Stimulated activated CD8-positive, alpha-beta memory T cell treated with anti-CD3 and anti-CD28 coated beads, Interleukin-7, amount 100 ng/mL, for 24 hours (primary cell): Measurements from ENCODE around the gene LIFR.
"Not testable (repeated sequence)": the region's sequence is repeated elsewhere in the genome, so short reads cannot be mapped to it uniquely, and the experiment has no call there.

Experiments used
- DNase-seq: peaks from one replicate; pipeline ENCODE4 v3.0.0-alpha.2; 2020; ENCODE audit warnings: low read depth

Gene LIFR

DNA sequence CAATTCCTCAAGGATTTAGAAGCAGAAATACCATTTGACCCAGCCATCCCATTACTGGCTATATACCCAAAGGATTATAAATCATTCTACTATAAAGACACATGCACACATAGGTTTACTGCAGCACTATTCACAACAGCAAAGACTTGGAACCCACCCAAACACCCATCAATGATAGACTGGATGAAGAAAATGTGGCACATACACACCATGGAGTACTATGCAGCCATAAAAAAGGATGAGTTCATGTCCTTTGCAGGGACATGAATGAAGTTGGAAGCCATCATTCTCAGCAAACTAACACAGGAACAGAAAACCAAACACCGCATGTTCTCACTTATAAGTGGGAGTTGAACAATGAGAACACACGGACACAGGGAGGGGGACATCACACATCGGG lies 39.8 kb downstream of the LIFR start:
- not testable (repeated sequence) for DNase-seq

DNA sequence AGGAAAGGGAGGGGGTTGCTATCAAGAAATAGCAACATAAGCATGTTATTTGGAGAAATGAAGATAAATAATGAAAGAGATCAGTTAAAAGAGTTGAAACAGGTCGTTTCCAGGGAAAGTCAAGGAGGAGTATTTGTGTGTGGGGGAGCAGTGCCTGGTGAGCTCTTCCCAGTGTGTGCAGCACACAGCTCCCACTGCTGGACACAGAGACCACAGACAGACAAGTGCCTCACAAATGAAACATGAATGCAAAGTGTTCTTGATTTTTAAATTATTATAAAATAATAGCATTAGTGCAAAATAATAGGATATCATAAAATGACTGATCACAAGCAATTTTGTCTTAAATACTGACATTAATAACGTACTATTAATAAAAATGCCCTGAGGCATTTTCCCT lies 40.8 kb downstream of the LIFR start:
- no peak for DNase-seq

DNA sequence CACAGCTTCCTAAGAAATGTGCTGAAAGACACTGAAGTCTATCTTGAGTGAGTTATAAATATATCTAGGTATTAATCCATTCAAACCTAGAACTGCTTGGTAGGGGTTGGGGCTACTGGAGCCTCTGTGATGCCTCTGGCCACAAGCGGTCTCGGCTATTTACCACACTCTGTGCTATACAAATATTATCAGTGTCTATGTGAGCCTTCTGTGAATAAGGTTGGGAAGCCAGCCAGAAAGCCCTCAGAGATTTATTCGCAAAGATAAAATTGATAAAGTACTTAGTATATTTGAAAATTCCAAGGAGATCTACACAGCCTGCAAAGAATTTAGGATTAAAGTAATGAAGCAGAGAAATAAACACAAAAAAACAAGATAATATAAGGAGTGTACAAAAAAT lies 41.4 kb downstream of the LIFR start:
- DNase-seq = no peak

DNA sequence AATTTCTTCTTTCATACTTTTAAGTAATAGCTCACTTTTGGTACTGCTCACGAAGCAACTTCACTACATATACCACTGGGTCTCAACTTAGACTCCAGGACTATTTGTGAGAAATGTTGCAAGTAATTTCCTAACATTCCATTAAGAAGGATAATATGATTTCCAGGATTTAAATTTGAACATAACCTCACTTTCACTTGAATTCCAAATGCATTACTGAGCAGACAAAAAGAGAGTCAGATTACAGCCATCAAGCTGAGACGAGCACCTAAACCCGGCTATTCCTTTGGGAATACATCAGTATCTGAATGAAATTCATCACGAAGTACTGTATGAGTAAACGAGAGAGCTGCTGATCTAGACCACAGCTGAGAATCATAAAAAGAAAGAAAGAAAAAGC lies 47.3 kb downstream of the LIFR start:
- DNase-seq = no peak

- DNase-seq = no peak
Measured at GRCh38 chr5:38506302-38506701, 50.1 kb downstream of the LIFR start.

DNA sequence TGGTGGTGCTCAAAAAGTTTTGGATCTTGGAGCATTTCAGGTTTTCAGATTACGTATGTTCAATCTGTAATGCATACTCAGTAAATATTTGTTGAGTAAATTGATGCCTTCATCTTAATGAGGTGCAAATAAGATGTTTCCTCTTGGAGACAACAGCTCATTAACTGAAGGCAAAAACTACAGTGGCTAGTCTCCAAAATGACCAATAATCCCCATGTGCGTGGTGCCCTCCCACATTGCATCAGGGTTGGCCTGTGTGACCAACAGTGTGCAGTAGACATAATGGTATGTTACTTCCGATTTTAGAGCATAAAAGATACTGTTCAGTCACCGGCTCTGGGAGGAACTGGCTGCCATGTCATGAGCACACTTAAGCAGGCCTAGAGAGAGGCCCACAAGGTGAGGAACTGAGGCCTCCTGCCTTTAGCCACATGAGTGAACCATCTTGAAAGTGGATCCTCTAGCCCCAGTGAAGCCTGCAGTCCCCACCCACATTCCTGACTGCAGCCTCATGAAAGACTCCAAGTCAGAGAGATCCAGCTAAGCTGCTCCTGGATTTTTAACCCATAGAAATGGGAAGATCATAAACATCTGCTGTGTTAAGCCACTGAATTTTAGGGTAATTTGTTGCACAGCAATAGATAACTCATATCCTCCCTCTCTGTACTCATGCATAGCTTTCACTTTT lies 55.7 kb downstream of the LIFR start:
- DNase-seq = no peak

GRCh38 chr5:38497946-38498345 lies 58.5 kb downstream of the LIFR start:
- no peak for DNase-seq

GRCh38 chr5:38494763-38495162 lies 61.7 kb downstream of the LIFR start:
- no peak for DNase-seq

DNA sequence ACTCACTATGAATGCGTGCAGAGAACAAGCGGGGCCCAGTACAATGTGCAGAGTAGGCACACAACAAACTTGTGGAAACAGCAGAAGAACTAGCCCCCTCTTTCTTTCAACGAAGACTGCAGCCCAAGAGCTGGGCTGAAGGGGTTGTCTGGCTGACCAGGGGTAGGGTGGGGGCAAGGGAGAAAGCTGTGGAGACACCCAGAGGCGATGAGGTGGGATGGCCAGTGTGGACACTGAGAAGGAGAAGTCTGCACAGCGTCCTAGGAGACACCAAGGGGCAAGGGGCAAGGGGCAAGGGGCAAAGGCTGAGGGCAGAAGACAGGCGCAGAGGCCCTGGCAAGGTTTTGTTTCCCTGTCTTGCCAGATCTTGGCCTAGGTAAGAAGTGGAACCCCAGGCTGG lies 62.3 kb downstream of the LIFR start:
- DNase-seq = no peak

DNA sequence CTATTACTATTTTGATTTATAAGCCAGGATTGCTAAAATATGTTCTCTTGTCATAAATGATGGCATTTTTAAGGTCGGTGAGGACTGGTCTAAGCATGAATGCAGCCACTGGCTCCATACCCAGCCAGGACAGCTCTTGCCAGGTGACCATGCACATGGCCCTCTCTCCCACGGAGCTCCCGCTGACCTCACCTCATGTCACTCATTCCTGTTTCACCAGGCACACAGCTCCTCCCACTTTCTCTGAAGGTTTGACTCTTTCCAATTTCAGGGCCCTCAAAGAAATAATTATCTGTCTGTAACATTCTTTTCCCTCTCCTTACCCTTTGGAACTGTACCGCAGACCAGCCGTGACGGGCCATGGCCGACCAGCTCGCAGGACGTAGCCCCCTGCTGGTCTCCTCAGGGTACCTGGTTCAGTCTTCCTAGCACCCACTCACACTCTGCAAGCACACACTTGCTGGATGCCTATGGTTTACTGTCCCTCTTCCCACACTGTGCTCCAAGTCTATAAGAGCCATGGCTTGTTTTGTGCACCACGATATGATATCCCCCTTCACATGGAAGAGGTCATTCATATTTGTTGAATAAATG lies 72.5 kb downstream of the LIFR start:
- no peak for DNase-seq

DNA sequence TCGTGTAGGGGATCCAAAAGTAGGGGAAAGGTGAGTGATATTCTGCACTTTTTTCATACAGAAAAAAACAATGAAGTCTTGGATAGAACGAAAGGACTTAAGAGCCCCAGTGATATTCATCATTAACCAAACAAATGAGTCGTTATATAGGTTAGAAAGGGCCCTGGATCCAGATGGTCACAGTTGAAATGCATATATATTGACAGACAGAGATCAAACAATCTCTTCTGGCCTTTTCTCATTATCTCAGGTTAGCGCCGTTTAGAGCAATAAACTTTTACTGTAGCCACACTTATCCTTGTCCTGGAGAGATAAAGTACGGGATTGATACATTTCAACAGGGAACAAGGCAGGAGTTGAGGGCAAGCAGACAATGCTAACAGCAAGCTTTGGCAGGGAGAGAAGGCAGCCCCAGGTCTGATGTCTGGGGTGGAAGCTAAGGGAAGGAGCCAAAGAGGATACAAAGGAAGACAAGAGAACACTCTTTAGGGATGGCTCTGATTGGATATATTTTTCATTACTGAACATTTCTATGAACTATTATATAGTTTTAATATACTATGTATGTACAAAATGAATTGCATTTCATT lies 77.0 kb downstream of the LIFR start:
- DNase-seq = no peak

- DNase-seq = no peak
Measured at GRCh38 chr5:38478878-38479277, 77.6 kb downstream of the LIFR start.

DNA sequence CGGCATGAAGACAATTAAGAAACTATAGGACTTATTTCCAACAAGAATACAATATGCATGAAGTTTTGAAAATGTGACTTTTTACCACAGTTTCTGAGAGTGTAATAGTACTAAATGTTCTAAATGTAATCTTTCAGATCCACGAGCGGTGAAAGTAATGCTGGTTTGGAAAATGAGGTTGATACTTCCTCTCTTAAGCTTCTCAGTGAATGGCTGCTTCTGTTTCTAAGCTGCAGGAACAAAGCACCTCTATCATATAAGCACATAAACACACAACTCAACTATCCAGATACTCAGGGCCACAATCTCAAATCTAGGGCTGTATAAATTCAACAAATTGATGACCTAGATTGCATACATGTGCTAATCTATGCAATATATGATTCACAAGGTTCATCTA lies 78.3 kb downstream of the LIFR start:
- DNase-seq = no peak

DNA sequence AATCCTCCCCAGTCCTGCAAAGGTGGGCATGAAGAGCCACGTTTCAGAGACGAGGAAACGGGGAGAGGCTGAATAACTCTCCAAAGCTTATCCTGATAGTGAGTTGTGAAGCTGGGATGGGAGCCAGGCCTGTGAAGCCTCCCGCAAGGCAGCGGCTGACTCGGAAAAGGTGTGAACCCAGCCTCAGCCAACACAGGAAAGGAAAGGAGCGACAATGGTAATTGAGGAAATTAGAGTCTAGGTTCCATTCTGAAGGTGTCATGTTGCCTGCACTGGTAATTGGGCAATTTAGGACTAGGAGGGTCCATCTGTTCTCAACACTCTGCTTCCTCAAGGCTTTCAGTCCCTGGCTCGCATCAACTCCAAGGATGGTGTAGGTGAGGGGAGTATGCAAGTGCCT lies 83.4 kb downstream of the LIFR start:
- DNase-seq = no peak

DNA sequence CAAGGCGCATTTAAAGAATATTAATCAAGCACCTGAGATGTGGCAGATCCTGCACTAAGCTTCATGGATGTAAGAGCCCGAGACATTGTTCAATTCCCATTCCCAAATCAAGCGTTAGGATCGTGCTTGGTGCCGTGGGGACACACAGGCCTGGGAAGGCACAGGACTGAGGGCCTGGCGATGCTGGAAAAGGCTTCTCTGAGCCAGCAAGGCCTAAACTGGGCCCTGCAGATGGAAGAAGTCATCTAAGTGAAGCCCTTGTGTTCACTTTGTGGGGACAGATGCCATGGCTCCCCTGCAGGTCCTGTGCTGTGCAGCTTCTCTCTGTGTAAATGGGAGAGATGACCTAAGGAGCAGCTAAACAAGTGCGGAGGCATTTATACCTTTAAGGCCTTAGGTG lies 83.9 kb downstream of the LIFR start:
- DNase-seq = no peak

DNA sequence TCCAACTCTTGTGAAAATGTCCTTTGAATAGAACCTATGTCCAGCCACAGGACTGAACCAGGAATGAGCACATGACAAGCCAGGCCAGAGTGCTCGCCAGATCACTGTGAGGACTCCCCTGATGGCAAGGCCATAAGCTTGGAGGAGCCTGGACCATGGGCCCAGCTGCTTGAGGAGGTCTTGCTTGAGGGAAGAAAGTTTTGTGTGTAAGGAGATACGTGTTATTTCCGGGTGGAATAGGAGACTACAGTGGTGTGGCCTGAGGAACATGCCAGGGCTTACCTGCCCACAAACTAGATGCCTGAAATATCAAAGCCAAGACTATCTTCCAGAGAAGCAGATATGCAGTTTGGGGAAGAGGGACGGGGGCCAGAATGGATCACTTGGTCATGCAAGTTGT lies 84.7 kb downstream of the LIFR start:
- DNase-seq = no peak

DNA sequence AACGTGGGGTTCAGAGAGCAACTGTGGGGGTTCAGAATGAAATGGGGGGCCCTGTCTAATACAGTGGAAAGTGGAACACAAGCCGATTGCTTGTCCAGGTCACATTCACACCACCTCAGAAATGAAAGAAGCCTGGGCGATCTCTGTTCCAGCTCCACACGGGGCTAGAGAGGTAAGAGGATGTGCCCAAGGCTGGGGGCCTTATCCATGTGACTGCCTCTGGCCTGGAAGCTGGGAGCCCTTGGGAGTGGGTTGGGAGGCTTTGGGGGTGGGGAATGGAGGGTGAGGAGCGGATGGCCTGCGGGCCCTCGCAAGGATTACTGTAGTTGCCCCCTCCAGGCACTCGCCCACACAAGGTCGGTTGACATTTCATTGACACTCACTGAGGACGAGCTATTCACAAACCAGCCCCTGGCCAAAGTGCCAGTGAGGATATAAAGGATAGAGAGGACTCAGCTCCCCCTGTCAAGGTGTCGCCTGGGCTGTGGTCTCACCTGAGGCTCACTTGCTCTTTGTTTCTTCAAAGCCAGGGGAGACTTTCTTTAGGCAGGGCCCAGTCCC lies 86.7 kb downstream of the LIFR start:
- no peak for DNase-seq

DNA sequence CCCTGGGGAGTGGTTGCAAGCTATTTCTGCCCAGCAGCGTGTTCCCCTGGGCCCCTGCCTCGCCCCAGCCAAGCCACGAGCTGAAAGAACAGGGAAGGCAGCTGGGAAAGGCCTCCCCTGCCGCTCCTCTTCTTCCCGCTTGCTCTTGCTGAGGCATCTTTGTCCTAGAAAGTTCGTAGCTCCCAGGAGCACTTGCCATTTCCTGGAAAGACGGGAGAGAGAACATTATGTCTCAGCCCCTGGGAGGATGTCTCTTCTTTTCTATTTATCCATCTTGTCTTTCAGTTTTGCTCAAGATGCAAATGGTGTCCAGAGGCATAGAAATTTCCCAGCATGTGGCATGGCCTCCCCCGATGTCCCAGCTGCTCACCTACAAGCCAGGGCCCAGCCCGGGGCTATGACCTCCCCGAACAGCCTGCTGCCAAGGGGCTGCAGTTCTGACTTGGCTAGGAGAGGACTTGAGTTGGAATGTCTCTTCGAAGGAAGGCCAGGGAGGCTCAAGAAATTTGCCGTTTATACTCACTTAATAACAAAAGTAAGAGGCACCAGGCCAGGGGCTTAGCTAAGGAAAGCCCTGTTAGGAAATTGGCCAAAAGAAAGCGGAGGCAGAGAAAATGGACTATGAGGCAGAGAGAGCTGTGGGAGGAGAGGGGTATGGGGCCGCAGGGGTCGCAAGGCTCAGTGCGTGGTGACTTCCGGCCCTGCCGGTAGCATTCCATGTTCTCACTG lies 87.3 kb downstream of the LIFR start:
- no peak for DNase-seq

DNA sequence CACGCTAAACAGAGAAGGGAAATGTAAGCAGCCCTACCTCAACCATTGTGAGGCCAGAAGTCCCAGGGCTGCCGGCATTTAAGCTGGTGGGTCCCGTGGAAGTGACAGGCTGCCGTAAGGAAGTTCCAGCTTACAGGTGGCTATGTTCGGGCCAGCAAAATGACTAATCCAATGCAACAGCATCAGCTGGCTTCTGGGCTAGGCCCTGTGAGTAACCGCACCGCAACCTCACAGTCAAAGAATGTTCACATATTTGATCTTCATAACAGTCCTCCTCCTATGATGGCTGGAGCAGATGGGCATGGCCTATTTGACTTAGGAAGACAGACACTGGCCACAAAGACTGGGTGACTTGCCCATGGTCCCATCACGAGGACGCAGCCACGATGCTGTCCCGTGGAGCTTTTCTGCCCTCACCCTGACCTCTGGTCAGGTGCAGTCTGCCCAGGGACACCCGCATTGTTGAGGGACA lies 88.2 kb downstream of the LIFR start:
- no peak for DNase-seq

DNA sequence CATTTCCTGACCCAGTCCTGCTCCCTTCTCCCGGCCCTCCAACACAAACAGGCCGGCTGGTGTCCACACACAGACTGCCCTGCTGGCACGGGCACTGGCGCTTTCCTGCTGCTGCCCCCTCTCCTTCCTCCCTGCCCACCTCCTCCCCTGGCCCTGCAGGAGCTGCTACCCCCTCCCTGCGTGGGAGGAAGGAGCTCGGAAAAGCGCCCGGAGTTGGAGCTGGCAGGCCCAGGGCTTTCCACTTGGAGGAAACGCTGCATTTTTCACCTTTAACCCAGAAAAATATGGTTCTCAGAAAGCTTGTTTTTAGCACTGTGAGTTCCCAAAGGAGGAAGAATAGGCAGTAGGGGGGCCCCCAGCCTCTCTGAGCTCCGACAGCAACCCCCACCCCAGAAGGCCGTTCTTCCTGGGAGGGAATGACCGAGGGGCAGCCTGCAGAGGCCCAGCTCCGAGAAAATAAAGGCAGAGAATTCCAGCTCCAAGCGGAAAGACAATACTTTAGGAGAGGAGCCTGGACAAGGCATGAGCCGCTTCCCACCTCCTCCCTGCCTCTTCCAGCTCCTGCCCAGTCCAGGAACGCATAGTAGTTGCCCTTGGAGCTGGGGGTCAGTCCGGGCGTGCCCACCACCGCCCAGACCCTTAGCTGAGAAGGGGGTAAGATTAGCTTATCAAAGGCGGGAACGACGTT lies 88.9 kb downstream of the LIFR start:
- no peak for DNase-seq

- no peak for DNase-seq
Measured at GRCh38 chr5:38466424-38467189, 89.8 kb downstream of the LIFR start.
